Activated naive CD4-positive, alpha-beta T cell treated with anti-CD3 and anti-CD28 coated beads for 36 hours (primary cell): ENCODE measurements around the gene FOXO6. TPM values are rescaled to one million over a fixed set of nuclear protein-coding genes. Genes with fewer than 3 reads are reported as not detected.

ENCODE experiments used
- CTCF ChIA-PET: fragments of 350-600 bp; sonication (Branson Sonifier 250); formaldehyde crosslinking; loops from one replicate; lab custom pipeline; 2021; ENCODE audit warnings: antibody characterized with exemption; lab: Charles Lee
- DNase-seq: peaks from one replicate; pipeline ENCODE4 v3.0.0-alpha.2; 2020
- H3K27ac Mint-ChIP-seq: one replicate; pipeline ENCODE4 v1.8.0; 2021; ENCODE audit warnings: mild to moderate bottlenecking, mixed read lengths
- H3K27me3 Mint-ChIP-seq: one replicate; pipeline ENCODE4 v1.8.0; 2021; ENCODE audit warnings: low read depth, mixed read lengths
- H3K36me3 Mint-ChIP-seq: one replicate; pipeline ENCODE4 v1.8.0; 2021; ENCODE audit warnings: low read depth, mixed read lengths
- H3K4me1 Mint-ChIP-seq: one replicate; pipeline ENCODE4 v1.8.0; 2021; ENCODE audit warnings: low read depth, mixed read lengths
- H3K4me3 Mint-ChIP-seq: one replicate; pipeline ENCODE4 v1.8.0; 2021; ENCODE audit warnings: mild to moderate bottlenecking, moderate library complexity, mixed read lengths
- H3K9me3 Mint-ChIP-seq: one replicate; pipeline ENCODE4 v1.8.0; 2021; ENCODE audit warnings: mixed read lengths
- intact Hi-C: fragments of 100-400 bp; cut with micrococcal nuclease; formaldehyde crosslinking; loops from one replicate; pipeline ENCODE4 v1.15.1; 2023
- total RNA-seq, 2 experiments: library from RNA; stranded (reverse); gene quantifications; one replicate each; pipeline ENCODE4 v1.2.3, GENCODE V29; 2021

Gene FOXO6
- total RNA-seq, 2 experiments from 2014 or later: 0.15 TPM; not detected in 1

- DNase-seq: no peak
- Mint-ChIP-seq H3K4me3 (no peak overlapping the region), H3K27me3 (peaks cover 13% of the 10 kb centered on the region), H3K4me1 (no peaks in the 10 kb centered on the region), H3K9me3 (peaks cover 3% of the 10 kb centered on the region), H3K36me3 (no peaks in the 10 kb centered on the region), H3K27ac (no peak overlapping the region)
- intact Hi-C loops: no loop called here
- CTCF ChIA-PET: interaction anchor here (1.0 kb wide), 1 partner anchor 144 kb away, joined by 3 read pairs; no protein-coding TSS in a partner anchor
These were observed 49.2 kb downstream of the FOXO6 start for GRCh38 chr1:41410462-41410861.

- peak; percentile 13 for DNase-seq
These were observed 50.0 kb downstream of the FOXO6 start for GRCh38 chr1:41411229-41411628.

GRCh38 chr1:41412748-41413147, 51.5 kb downstream of the FOXO6 start:
- DNase-seq: no peak
- Mint-ChIP-seq H3K4me1 (no peaks in the 10 kb centered on the region), H3K27ac (peak overlapping the region; percentile 6), H3K9me3 (peaks cover 3% of the 10 kb centered on the region), H3K4me3 (no peak overlapping the region), H3K36me3 (no peaks in the 10 kb centered on the region), H3K27me3 (peaks cover 16% of the 10 kb centered on the region)
- CTCF ChIA-PET: no interaction called here
- intact Hi-C loops: no loop called here

More at GRCh38 chr1:41411229-41411628, 50.0 kb downstream of the FOXO6 start:
- intact Hi-C loops: no loop called here
- H3K4me1 Mint-ChIP-seq: no peaks in the 10 kb centered on the region
- H3K9me3 Mint-ChIP-seq: peaks cover 3% of the 10 kb centered on the region
- no peak overlapping the region for H3K4me3 Mint-ChIP-seq
- no peak overlapping the region for H3K27ac Mint-ChIP-seq
- H3K36me3 Mint-ChIP-seq: no peaks in the 10 kb centered on the region
- peaks cover 13% of the 10 kb centered on the region for H3K27me3 Mint-ChIP-seq
- CTCF ChIA-PET: interaction anchor here (1.0 kb wide), 1 partner anchor 89 kb away, joined by 3 read pairs; no protein-coding TSS in a partner anchor

GRCh38 chr1:41413748-41414281, 52.6 kb downstream of the FOXO6 start:
- CTCF ChIA-PET: interaction anchor here (1.8 to 5.5 kb wide), 2 partner anchors 131 to 145 kb away, joined by 7 to 47 read pairs; no protein-coding TSS in a partner anchor
- peaks cover 3% of the 10 kb centered on the region for H3K9me3 Mint-ChIP-seq
- no peaks in the 10 kb centered on the region for H3K36me3 Mint-ChIP-seq
- no peak overlapping the region for H3K4me3 Mint-ChIP-seq
- H3K27me3 Mint-ChIP-seq: peaks cover 13% of the 10 kb centered on the region
- H3K4me1 Mint-ChIP-seq: no peaks in the 10 kb centered on the region
- intact Hi-C loops: no loop called here
- DNase-seq: no peak
- H3K27ac Mint-ChIP-seq: no peak overlapping the region

GRCh38 chr1:41414296-41414695, 53.1 kb downstream of the FOXO6 start:
- intact Hi-C loops: no loop called here
- no peak for DNase-seq
- CTCF ChIA-PET: interaction anchor here (1.8 to 5.5 kb wide), 2 partner anchors 131 to 145 kb away, joined by 7 to 47 read pairs; no protein-coding TSS in a partner anchor
- Mint-ChIP-seq H3K4me3 (no peak overlapping the region), H3K36me3 (no peaks in the 10 kb centered on the region), H3K4me1 (no peaks in the 10 kb centered on the region), H3K27ac (no peak overlapping the region), H3K9me3 (peaks cover 3% of the 10 kb centered on the region), H3K27me3 (peaks cover 13% of the 10 kb centered on the region)

GRCh38 chr1:41414716-41415306, 53.6 kb downstream of the FOXO6 start:
- H3K27me3 Mint-ChIP-seq: peaks cover 9% of the 10 kb centered on the region
- no peak for DNase-seq
- H3K4me1 Mint-ChIP-seq: no peaks in the 10 kb centered on the region
- intact Hi-C loops: loop anchor here (5.0 kb wide), 1 partner anchor 53 kb away; the partner anchor contains the start of gene FOXO6
- no peak overlapping the region for H3K27ac Mint-ChIP-seq
- peaks cover 3% of the 10 kb centered on the region for H3K9me3 Mint-ChIP-seq
- CTCF ChIA-PET: interaction anchor here (1.8 to 5.5 kb wide), 3 partner anchors 18 to 146 kb away, joined by 7 to 47 read pairs (median 10); no protein-coding TSS in a partner anchor
- no peaks in the 10 kb centered on the region for H3K36me3 Mint-ChIP-seq
- no peak overlapping the region for H3K4me3 Mint-ChIP-seq

GRCh38 chr1:41416081-41416480, 54.8 kb downstream of the FOXO6 start:
- H3K27me3 Mint-ChIP-seq: peaks cover 3% of the 10 kb centered on the region
- H3K4me1 Mint-ChIP-seq: no peaks in the 10 kb centered on the region
- DNase-seq: no peak
- H3K27ac Mint-ChIP-seq: no peak overlapping the region
- H3K4me3 Mint-ChIP-seq: no peak overlapping the region
- H3K36me3 Mint-ChIP-seq: no peaks in the 10 kb centered on the region
- no peaks in the 10 kb centered on the region for H3K9me3 Mint-ChIP-seq
- CTCF ChIA-PET: interaction anchor here (0.7 to 5.5 kb wide), 5 partner anchors 9 to 147 kb away, joined by 3 to 47 read pairs (median 3); no protein-coding TSS in a partner anchor
- intact Hi-C loops: loop anchor here (5.0 kb wide), 1 partner anchor 54 kb away; the partner anchor contains the start of gene FOXO6

- CTCF ChIA-PET: interaction anchor here (0.6 to 5.5 kb wide), 12 partner anchors 15 to 567 kb away, joined by 3 to 47 read pairs (median 4); no protein-coding TSS in a partner anchor
- Mint-ChIP-seq H3K36me3 (no peaks in the 10 kb centered on the region), H3K9me3 (no peaks in the 10 kb centered on the region), H3K4me1 (no peaks in the 10 kb centered on the region), H3K4me3 (no peak overlapping the region), H3K27ac (no peak overlapping the region), H3K27me3 (peaks cover 3% of the 10 kb centered on the region)
- intact Hi-C loops: loop anchor here (1.0 to 5.0 kb wide), 4 partner anchors 54 to 148 kb away; partner anchors contain the start of gene FOXO6
- peak; percentile 71 for DNase-seq
These were observed 55.5 kb downstream of the FOXO6 start for GRCh38 chr1:41416552-41417334.

GRCh38 chr1:41417335-41417682, 56.1 kb downstream of the FOXO6 start:
- CTCF ChIA-PET: interaction anchor here (0.6 to 5.5 kb wide), 15 partner anchors 15 to 566 kb away, joined by 3 to 47 read pairs (median 4); no protein-coding TSS in a partner anchor
- intact Hi-C loops: loop anchor here (1.0 to 5.0 kb wide), 4 partner anchors 55 to 149 kb away; partner anchors contain the start of gene FOXO6
- H3K27ac Mint-ChIP-seq: no peak overlapping the region

GRCh38 chr1:41417746-41418145, 56.5 kb downstream of the FOXO6 start:
- no peak for DNase-seq
- Mint-ChIP-seq H3K9me3 (no peaks in the 10 kb centered on the region), H3K27ac (no peak overlapping the region), H3K36me3 (no peaks in the 10 kb centered on the region), H3K4me1 (no peaks in the 10 kb centered on the region), H3K4me3 (no peak overlapping the region), H3K27me3 (peaks cover 3% of the 10 kb centered on the region)
- CTCF ChIA-PET: interaction anchor here (0.6 to 5.5 kb wide), 16 partner anchors 14 to 566 kb away, joined by 3 to 47 read pairs (median 4); no protein-coding TSS in a partner anchor
- intact Hi-C loops: loop anchor here (1.0 to 5.0 kb wide), 4 partner anchors 55 to 149 kb away; partner anchors contain the start of gene FOXO6

More at GRCh38 chr1:41417335-41417682, 56.1 kb downstream of the FOXO6 start:
- no peaks in the 10 kb centered on the region for H3K36me3 Mint-ChIP-seq
- H3K27me3 Mint-ChIP-seq: peaks cover 3% of the 10 kb centered on the region
- H3K4me3 Mint-ChIP-seq: no peak overlapping the region
- no peaks in the 10 kb centered on the region for H3K4me1 Mint-ChIP-seq
- DNase-seq: no peak
- H3K9me3 Mint-ChIP-seq: no peaks in the 10 kb centered on the region

- Mint-ChIP-seq H3K27ac (no peak overlapping the region), H3K4me1 (no peaks in the 10 kb centered on the region), H3K4me3 (no peak overlapping the region), H3K27me3 (peaks cover 3% of the 10 kb centered on the region), H3K36me3 (no peaks in the 10 kb centered on the region), H3K9me3 (no peaks in the 10 kb centered on the region)
- intact Hi-C loops: loop anchor here (5.0 kb wide), 1 partner anchor 57 kb away; the partner anchor contains the start of gene FOXO6
- DNase-seq: no peak
- CTCF ChIA-PET: interaction anchor here (0.6 to 5.5 kb wide), 12 partner anchors 14 to 152 kb away, joined by 3 to 47 read pairs (median 4); no protein-coding TSS in a partner anchor
These were observed 57.8 kb downstream of the FOXO6 start for GRCh38 chr1:41418857-41419583.
